MM.1S (cell line): ENCODE data around the gene HSF2BP.

Experiments
- CTCF ChIP-seq: fragments of 300-600 bp; sonication (generic); IDR thresholded peaks from 2 replicates; pipeline ENCODE4 v1.5.1; 2016; ENCODE audit warnings: antibody characterized with exemption, low read length, mixed read lengths
- EZH2 ChIP-seq: fragments of 300-600 bp; sonication (generic); optimal IDR thresholded peaks from 2 replicates; pipeline ENCODE3; 2017; ENCODE audit warnings: low read depth, mild to moderate bottlenecking, antibody characterized with exemption, low read length, mixed read lengths

GRCh38 chr21:43707462-43707861, 48.2 kb upstream of the HSF2BP start:
- TF ChIP-seq CTCF (no peak), EZH2 (no peak)
